ENCODE results near the gene CROCC.

Gene CROCC

DNA sequence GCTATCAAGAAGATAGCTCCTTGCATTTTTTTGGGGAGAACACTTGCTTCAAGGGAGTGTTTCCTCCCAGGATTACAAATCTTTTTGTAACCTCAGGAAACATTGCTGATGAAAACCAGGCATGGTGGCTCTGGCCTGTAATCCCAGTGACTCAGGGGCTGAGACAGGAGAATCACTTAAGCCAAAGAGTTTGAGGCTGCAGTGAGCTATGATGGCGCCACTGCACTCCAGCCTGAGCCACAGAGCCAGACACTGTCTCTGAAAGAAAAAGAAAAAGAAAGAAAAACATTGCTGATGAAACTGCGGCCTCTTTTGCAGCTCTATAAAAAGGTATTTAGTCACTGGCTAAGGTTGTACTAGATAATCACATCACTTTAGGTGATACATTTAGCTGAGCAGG, 18.7 kb upstream of the CROCC start:
- H2AFZ ChIP-seq = peak overlapping the region; percentile 25
- H3K36me3 ChIP-seq (ENCODE audit: control insufficient read depth, insufficient read depth, low read length) = peaks cover 3% of the 10 kb centered on the region
- H3K9ac ChIP-seq = no peak overlapping the region
- H3K27ac ChIP-seq = no peak overlapping the region
- TF ChIP-seq, protein P1, sequence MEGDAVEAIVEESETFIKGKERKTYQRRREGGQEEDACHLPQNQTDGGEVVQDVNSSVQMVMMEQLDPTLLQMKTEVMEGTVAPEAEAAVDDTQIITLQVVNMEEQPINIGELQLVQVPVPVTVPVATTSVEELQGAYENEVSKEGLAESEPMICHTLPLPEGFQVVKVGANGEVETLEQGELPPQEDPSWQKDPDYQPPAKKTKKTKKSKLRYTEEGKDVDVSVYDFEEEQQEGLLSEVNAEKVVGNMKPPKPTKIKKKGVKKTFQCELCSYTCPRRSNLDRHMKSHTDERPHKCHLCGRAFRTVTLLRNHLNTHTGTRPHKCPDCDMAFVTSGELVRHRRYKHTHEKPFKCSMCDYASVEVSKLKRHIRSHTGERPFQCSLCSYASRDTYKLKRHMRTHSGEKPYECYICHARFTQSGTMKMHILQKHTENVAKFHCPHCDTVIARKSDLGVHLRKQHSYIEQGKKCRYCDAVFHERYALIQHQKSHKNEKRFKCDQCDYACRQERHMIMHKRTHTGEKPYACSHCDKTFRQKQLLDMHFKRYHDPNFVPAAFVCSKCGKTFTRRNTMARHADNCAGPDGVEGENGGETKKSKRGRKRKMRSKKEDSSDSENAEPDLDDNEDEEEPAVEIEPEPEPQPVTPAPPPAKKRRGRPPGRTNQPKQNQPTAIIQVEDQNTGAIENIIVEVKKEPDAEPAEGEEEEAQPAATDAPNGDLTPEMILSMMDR (IDR thresholded peaks at IDR 0.05) = no peak
- H3K9me3 ChIP-seq (ENCODE audit: control insufficient read depth, low read length) = no peaks in the 10 kb centered on the region
- no peaks in the 10 kb centered on the region for H3K79me2 ChIP-seq
- no peaks in the 10 kb centered on the region for H3K4me1 ChIP-seq
- no peak overlapping the region for H3K4me2 ChIP-seq (ENCODE audit: low read length)
- peak overlapping the region; percentile 99 for H3K4me3 ChIP-seq (ENCODE audit: low read depth, low read length)
- no peaks in the 10 kb centered on the region for H3K27me3 ChIP-seq (ENCODE audit: control insufficient read depth, insufficient read depth, low read length)

DNA sequence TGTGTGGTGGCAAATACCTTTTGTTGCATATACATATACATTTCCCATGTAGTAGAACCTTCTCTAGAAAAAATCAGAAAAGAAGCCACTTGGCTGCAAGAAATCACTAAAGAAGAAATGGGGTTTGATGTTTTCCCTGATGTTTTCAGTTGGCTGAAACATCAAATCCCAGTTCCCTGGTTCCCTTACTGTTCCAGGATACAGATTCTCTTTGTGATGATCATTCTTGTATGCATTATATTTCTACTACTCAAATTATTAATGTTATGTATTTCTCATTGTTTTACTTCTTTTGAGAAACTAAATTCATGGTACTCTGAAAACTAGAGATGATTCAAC, 18.3 kb upstream of the CROCC start:
- H3K36me3 ChIP-seq (ENCODE audit: control insufficient read depth, insufficient read depth, low read length) = peaks cover 3% of the 10 kb centered on the region
- peak overlapping the region; percentile 99 for H3K27ac ChIP-seq
- H3K9ac ChIP-seq = no peak overlapping the region
- TF ChIP-seq, protein P1 (IDR thresholded peaks at IDR 0.05) = no peak
- H3K4me3 ChIP-seq (ENCODE audit: low read depth, low read length) = peak overlapping the region; percentile 99
- peak overlapping the region; percentile 100 for H3K4me2 ChIP-seq (ENCODE audit: low read length)
- H2AFZ ChIP-seq = peak overlapping the region; percentile 86
- H3K4me1 ChIP-seq = no peaks in the 10 kb centered on the region
- no peaks in the 10 kb centered on the region for H3K27me3 ChIP-seq (ENCODE audit: control insufficient read depth, insufficient read depth, low read length)
- H3K79me2 ChIP-seq = no peaks in the 10 kb centered on the region
- no peaks in the 10 kb centered on the region for H3K9me3 ChIP-seq (ENCODE audit: control insufficient read depth, low read length)

DNA sequence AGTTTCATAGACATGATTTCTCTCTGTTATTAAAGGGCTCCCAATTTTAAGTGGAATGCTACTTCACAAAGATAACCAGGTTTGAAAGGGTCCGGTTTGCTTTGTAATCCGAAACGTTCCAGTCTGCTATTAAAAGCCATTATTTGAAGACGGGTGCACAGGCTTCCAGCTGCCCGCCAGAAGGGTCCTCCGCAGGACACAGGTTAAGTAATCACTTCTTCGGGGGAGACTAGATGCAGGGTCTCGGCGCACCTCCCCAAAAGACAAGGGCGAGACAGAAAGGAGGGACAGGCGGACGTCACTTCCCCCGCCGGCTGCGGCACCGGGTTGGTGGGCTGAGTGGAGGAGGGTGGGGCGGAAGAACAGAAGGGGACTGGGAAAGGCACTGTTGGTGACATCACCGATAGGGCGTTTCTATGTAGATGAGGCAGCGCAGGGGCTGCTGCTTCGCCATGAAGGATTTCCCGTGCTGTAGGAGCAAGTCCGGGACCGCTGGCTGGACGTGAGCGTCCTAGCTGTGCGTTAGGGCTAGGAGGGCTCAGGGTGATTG, 17.1 kb upstream of the CROCC start:
- H3K9ac ChIP-seq = no peak overlapping the region
- H3K27ac ChIP-seq = peak overlapping the region; percentile 99
- peak overlapping the region; percentile 86 for H2AFZ ChIP-seq
- H3K4me1 ChIP-seq = no peaks in the 10 kb centered on the region
- H3K27me3 ChIP-seq (ENCODE audit: control insufficient read depth, insufficient read depth, low read length) = no peaks in the 10 kb centered on the region
- no peaks in the 10 kb centered on the region for H3K9me3 ChIP-seq (ENCODE audit: control insufficient read depth, low read length)
- H3K79me2 ChIP-seq = no peaks in the 10 kb centered on the region
- H3K36me3 ChIP-seq (ENCODE audit: control insufficient read depth, insufficient read depth, low read length) = peaks cover 3% of the 10 kb centered on the region
- peak overlapping the region; percentile 100 for H3K4me2 ChIP-seq (ENCODE audit: low read length)
- peak overlapping the region; percentile 99 for H3K4me3 ChIP-seq (ENCODE audit: low read depth, low read length)
- TF ChIP-seq, protein P1 (IDR thresholded peaks at IDR 0.05) = no peak

DNA sequence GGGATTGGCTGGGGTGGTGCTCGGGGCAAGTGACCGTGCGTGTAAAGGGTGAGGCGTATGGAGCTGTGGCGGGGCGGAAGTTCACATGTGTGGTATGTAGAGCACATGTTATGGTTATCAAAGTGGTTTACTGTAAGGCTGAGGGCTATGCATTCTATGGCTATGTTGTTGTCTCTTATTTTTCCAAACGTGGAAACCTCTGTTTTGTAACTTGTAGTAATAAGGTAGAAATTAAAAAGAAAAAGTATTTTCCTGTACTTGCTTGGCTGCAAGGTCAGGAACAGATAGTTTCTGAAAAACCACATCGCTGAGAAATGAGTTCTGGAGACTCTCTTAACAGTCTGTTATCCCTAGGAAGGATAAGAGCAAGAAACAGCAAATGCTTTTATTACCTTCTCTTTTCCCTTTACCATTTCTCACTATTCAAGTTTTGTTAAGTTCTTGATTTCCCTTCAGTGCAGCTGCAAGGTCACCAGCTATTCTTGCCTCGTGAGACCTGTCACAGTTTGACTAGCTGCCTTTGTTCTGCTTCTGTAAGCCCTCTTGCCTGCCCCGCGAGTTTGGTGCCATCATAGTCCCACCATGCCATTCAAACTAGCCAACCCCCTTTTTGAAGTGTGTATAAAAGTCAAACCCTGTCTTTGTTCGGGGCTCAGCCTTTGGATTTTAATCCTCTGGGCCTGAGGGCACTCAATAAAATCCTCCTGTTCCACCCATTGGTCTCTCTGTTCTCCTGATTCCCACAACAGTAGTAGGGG, 16.4 kb upstream of the CROCC start:
- Histone ChIP-seq H2AFZ (peak overlapping the region; percentile 86), H3K4me1 (no peaks in the 10 kb centered on the region), H3K36me3 (ENCODE audit: control insufficient read depth, insufficient read depth, low read length) (peaks cover 3% of the 10 kb centered on the region), H3K4me2 (ENCODE audit: low read length) (peak overlapping the region; percentile 100), H3K9me3 (ENCODE audit: control insufficient read depth, low read length) (no peaks in the 10 kb centered on the region), H3K4me3 (ENCODE audit: low read depth, low read length) (peak overlapping the region; percentile 99), H3K79me2 (no peaks in the 10 kb centered on the region), H3K27ac (peak overlapping the region; percentile 99), H3K9ac (no peak overlapping the region), H3K27me3 (ENCODE audit: control insufficient read depth, insufficient read depth, low read length) (no peaks in the 10 kb centered on the region)
- TF ChIP-seq, protein P1 (IDR thresholded peaks at IDR 0.05) = no peak

Data from parathyroid adenoma (tissue), 2 donors.